Measurements from ENCODE around the gene D2HGDH. TPM values are rescaled to one million over a fixed set of nuclear protein-coding genes. Genes with fewer than 3 reads are reported as not detected.

Gene D2HGDH
- total and polyA plus RNA-seq, 2 of the 13 experiments (the other 11 are each of a cell fraction or from before 2014, with no cell fraction given): 19.2 to 20.3 TPM

DNA sequence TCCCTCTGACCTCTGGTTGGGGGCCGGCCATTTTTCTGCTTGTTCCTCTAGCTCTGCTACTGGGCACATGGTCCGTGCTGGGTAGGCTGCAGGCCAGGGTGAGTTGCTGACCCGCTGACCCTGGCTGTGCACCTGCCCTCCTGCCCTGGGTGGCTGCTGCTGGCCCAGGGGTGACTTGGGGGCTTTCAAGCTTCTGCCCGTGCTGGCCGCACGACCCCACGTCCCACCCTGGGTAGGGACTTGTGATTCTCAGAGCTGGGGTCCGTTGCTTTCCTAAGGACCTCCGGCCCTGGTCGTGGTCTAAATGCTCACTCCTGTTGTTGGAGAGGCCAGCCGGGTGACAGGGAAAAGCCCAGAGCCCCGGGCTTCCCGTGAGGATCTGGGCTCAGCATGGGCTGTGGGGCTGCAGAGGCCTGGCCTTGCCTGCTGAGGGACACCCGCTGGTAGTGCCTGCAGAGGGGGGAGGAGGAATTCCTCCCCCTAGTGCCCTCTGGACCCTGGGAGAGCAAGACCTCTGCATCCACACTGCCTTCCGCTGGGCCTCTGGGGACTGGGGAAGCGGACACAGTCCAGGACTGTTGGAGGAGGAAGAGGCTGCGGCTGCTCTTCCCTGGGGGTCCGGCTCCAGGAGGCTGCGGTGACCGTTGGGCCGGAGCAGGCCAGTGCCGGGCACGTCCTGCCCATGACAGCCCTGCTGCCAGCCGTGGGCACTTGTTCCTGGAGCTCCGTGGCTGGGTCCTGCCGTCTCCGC is 35.9 kb downstream of the D2HGDH start (continued):
- TF ChIP-seq, protein P1, sequence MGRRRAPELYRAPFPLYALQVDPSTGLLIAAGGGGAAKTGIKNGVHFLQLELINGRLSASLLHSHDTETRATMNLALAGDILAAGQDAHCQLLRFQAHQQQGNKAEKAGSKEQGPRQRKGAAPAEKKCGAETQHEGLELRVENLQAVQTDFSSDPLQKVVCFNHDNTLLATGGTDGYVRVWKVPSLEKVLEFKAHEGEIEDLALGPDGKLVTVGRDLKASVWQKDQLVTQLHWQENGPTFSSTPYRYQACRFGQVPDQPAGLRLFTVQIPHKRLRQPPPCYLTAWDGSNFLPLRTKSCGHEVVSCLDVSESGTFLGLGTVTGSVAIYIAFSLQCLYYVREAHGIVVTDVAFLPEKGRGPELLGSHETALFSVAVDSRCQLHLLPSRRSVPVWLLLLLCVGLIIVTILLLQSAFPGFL (CRISPR knock-in tag; IDR thresholded peaks at IDR 0.05): no peak
- no peak for TF ChIP-seq JUNB (CRISPR knock-in tag; IDR thresholded peaks at IDR 0.05; ENCODE audit: borderline replicate concordance)
- TF ChIP-seq MAFK (conservative IDR thresholded peaks at IDR 0.05 in 1 of 2, IDR thresholded peaks at IDR 0.05 in 1 of 2; ENCODE audit: low read length in 2 of 2): no peak
- TF ChIP-seq REPIN1 (CRISPR knock-in tag; IDR thresholded peaks at IDR 0.05; ENCODE audit: borderline replicate concordance, low read depth): peak; percentile 85
- TF ChIP-seq ZNF484 (CRISPR knock-in tag; IDR thresholded peaks at IDR 0.05; ENCODE audit: borderline replicate concordance, low read depth): 0 out of 2 replicates have a peak, but pooled peaks have one; percentile 33
- peak; percentile 87 for TF ChIP-seq ETV6 (CRISPR knock-in tag; conservative IDR thresholded peaks at IDR 0.05)
- peak; percentile 75; the same call in 1 of the 2 replicates for TF ChIP-seq ZNF644 (CRISPR knock-in tag; IDR thresholded peaks at IDR 0.05; ENCODE audit: low read depth)
- peak; percentile 73 to 93; a peak in 3 of 4 replicates for TF ChIP-seq NR2F1 (CRISPR knock-in tag; IDR thresholded peaks at IDR 0.05)
- TF ChIP-seq ZNF331 (CRISPR knock-in tag; IDR thresholded peaks at IDR 0.05): peak; percentile 98
- TF ChIP-seq, protein P2, sequence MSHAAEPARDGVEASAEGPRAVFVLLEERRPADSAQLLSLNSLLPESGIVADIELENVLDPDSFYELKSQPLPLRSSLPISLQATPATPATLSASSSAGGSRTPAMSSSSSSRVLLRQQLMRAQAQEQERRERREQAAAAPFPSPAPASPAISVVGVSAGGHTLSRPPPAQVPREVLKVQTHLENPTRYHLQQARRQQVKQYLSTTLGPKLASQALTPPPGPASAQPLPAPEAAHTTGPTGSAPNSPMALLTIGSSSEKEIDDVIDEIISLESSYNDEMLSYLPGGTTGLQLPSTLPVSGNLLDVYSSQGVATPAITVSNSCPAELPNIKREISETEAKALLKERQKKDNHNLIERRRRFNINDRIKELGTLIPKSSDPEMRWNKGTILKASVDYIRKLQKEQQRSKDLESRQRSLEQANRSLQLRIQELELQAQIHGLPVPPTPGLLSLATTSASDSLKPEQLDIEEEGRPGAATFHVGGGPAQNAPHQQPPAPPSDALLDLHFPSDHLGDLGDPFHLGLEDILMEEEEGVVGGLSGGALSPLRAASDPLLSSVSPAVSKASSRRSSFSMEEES (CRISPR knock-in tag; IDR thresholded peaks at IDR 0.05): peak; percentile 77
- TF ChIP-seq BHLHE40 (IDR thresholded peaks at IDR 0.05; ENCODE audit: low read length): peak; percentile 54; the same call in 1 of the 2 replicates
- peak; percentile 86 for TF ChIP-seq NRL (CRISPR knock-in tag; IDR thresholded peaks at IDR 0.05; ENCODE audit: borderline replicate concordance)
- TF ChIP-seq ETV5 (CRISPR knock-in tag; IDR thresholded peaks at IDR 0.05; ENCODE audit: borderline replicate concordance): peak; percentile 98
- no peak for TF ChIP-seq PRMT3 (CRISPR knock-in tag; IDR thresholded peaks at IDR 0.05; ENCODE audit: borderline replicate concordance, low read depth)
- TF ChIP-seq ZMYM2 (CRISPR knock-in tag; IDR thresholded peaks at IDR 0.05): peak; percentile 89
- no peak for TF ChIP-seq ZNF34 (CRISPR knock-in tag; IDR thresholded peaks at IDR 0.05; ENCODE audit: borderline replicate concordance)
- no peak; the same call in 1 of the 2 replicates for TF ChIP-seq RFX5 (IDR thresholded peaks at IDR 0.05; ENCODE audit: low read depth, low read length)
- TF ChIP-seq HNRNPH1 (optimal IDR thresholded peaks at IDR 0.05; ENCODE audit: low read depth, low read length): peak; percentile 92
- TF ChIP-seq, protein P3, sequence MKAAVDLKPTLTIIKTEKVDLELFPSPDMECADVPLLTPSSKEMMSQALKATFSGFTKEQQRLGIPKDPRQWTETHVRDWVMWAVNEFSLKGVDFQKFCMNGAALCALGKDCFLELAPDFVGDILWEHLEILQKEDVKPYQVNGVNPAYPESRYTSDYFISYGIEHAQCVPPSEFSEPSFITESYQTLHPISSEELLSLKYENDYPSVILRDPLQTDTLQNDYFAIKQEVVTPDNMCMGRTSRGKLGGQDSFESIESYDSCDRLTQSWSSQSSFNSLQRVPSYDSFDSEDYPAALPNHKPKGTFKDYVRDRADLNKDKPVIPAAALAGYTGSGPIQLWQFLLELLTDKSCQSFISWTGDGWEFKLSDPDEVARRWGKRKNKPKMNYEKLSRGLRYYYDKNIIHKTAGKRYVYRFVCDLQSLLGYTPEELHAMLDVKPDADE (CRISPR knock-in tag; IDR thresholded peaks at IDR 0.05): 0 out of 2 replicates have a peak, but pooled peaks have one; percentile 1
- no peak for TF ChIP-seq CBX2 (IDR thresholded peaks at IDR 0.05; ENCODE audit: low read depth, low read length)
- TF ChIP-seq CBX2 (CRISPR knock-in tag; IDR thresholded peaks at IDR 0.05; ENCODE audit: low read depth): no peak
- TF ChIP-seq PHF21A (CRISPR knock-in tag; IDR thresholded peaks at IDR 0.05): peak; percentile 85

All from HepG2 (cell line).